Measurements from ENCODE around the gene TUBE1.

- TF ChIP-seq CTCF (conservative IDR thresholded peaks at IDR 0.05; ENCODE audit: low read depth in 2 of 2) (no peak), EZH2phosphoT487 (IDR thresholded peaks at IDR 0.05; ENCODE audit: unreplicated experiment) (no peak)
Measured at GRCh38 chr6:112085286-112086065, 1.8 kb downstream of the TUBE1 start.
